Panc1 (cell line): Measurements from ENCODE around the gene OMP. TPM values are rescaled to one million over a fixed set of nuclear protein-coding genes. Genes with fewer than 3 reads are reported as not detected.

Experiments used
- ATAC-seq: fragments of 200-7000 bp; cut with Tn5 transposase; 2 replicates; pipeline ENCODE4 v1.9.1; 2020; ENCODE audit warnings: mild to moderate bottlenecking, moderate library complexity
- BruUV-seq: library from RNA; stranded (reverse); fragments of 400-500 nt; replicated peaks from 2 replicates; lab custom pipeline; 2021; lab: Mats Ljungman, UMichigan
- CTCF ChIA-PET: fragments of 300-600 bp; sonication (Branson Sonifier 250); formaldehyde crosslinking; loops from one replicate; lab custom pipeline; 2022; ENCODE audit warnings: antibody characterized with exemption; lab: Charles Lee
- POLR2A ChIA-PET: fragments of 300-600 bp; sonication (Branson Sonifier 250); formaldehyde crosslinking; loops from one replicate; lab custom pipeline; 2022; ENCODE audit warnings: antibody characterized with exemption; lab: Charles Lee
- DNase-seq: peaks from one replicate; pipeline ENCODE4 v3.0.0-alpha.2; 2010; ENCODE audit warnings: low read depth, low spot score
- H3K27ac ChIP-seq: 2 replicates; pipeline ENCODE4 v1.5.1; 2011; ENCODE audit warnings: mild to moderate bottlenecking, low read length, inconsistent platforms
- H3K27me3 ChIP-seq: fragments of 200-500 bp; sonication (Bioruptor generic); 2 replicates; pipeline ENCODE4 v1.6.0; 2014; ENCODE audit warnings: low read length, inconsistent platforms; ENCODE audit not compliant: control insufficient read depth, insufficient read depth
- H3K36me3 ChIP-seq: fragments of 200-500 bp; sonication (Bioruptor generic); 2 replicates; pipeline ENCODE4 v1.5.1; 2014; ENCODE audit warnings: inconsistent platforms, mild to moderate bottlenecking, low read length, moderate library complexity; ENCODE audit not compliant: control insufficient read depth, insufficient read depth
- H3K4me1 ChIP-seq: 2 replicates; pipeline ENCODE4 v1.5.1; 2011; ENCODE audit warnings: inconsistent platforms, mild to moderate bottlenecking, low read length, moderate library complexity; ENCODE audit not compliant: control insufficient read depth, insufficient read depth
- H3K4me3 ChIP-seq, 2 experiments: 2 replicates each; pipeline ENCODE4 v1.5.1; 2011 to 2012; ENCODE audit warnings: low read depth in 2 of 2, low read length in 2 of 2, mild to moderate bottlenecking in 2 of 2, inconsistent platforms in 1 of 2, moderate library complexity in 1 of 2
- H3K9me3 ChIP-seq: fragments of 200-500 bp; sonication (Bioruptor generic); 2 replicates; pipeline ENCODE4 v1.5.1; 2014; ENCODE audit warnings: low read depth, mild to moderate bottlenecking, inconsistent platforms, low read length, moderate library complexity; ENCODE audit not compliant: control insufficient read depth, insufficient read depth
- POLR2AphosphoS5 ChIP-seq: IDR thresholded peaks from 2 replicates; pipeline ENCODE4 v1.6.1; 2012; ENCODE audit warnings: mild to moderate bottlenecking, low read depth, low read length, moderate library complexity
- SIN3A ChIP-seq: IDR thresholded peaks from 2 replicates; pipeline ENCODE4 v1.6.1; 2012; ENCODE audit warnings: low read depth, mild to moderate bottlenecking, low read length, moderate library complexity, borderline replicate concordance; ENCODE audit not compliant: insufficient read depth
- TCF7L2 ChIP-seq: IDR thresholded peaks from 2 replicates; pipeline ENCODE4 v1.6.1; 2011; ENCODE audit warnings: mild to moderate bottlenecking, low read depth, low read length, inconsistent platforms
- in situ Hi-C: cut with HindIII; loops from 2 replicates; pipeline ENCODE4 v1.10.0; 2016; ENCODE audit warnings: low sequenced_read_pairs, low pct_unique_long_range_greater_than_20kb
- intact Hi-C: fragments of 100-400 bp; cut with micrococcal nuclease; formaldehyde crosslinking; loops from one replicate; pipeline ENCODE4 v1.10.0; 2022; ENCODE audit not compliant: unreplicated experiment
- total RNA-seq: library from RNA; stranded (reverse); gene quantifications from one replicate; pipeline ENCODE4 v1.2.1, GENCODE V29; 2021; ENCODE audit not compliant: unreplicated experiment
- TF ChIP-seq, protein P1 (sequence below): fragments of 450-650 bp; IDR thresholded peaks from 2 replicates; pipeline ENCODE4 v1.5.1; 2017; ENCODE audit warnings: mild to moderate bottlenecking
- TF ChIP-seq, protein P2 (sequence below), 2 experiments: IDR thresholded peaks; 2 replicates each; pipeline ENCODE4 v1.6.1; 2011 to 2012; ENCODE audit warnings: low read depth in 2 of 2, control low read depth in 1 of 2, low read length in 1 of 2, mild to moderate bottlenecking in 1 of 2, moderate library complexity in 1 of 2; ENCODE audit not compliant: insufficient read depth in 1 of 2

Gene OMP
- total RNA-seq, 1 experiment from 2014 or later, result 1.5 TPM

DNA sequence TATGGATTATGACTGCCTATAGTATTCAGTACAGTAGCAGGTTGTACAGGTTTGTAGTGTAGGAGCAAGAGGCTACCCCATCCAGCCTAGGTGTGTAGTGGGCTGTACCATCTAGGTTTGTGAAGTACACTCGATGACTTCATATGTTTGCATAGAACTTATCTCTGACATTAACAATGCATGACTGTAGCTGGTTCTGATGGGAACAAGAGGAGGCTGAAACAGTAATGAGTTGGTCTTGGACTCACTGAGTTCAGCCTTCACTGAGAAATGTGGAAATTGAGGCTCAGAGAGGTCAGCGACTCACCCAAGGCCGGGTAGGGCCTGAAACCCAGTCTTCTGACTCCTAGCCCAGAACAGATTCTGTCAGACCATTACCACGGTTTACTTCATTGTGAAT lies 38.4 kb downstream of the OMP start:
- ATAC-seq, result no peak
- DNase-seq, result no peak
- no peaks in the 10 kb centered on the region for H3K27me3 ChIP-seq
- H3K4me3 ChIP-seq, result no peak overlapping the region
- ChIA-PET CTCF (interaction anchor here (0.6 kb wide), 1 partner anchor 41 kb away, joined by 3 read pairs; no protein-coding TSS in a partner anchor), POLR2A (no interaction called here)
- no TSS peak for BruUV-seq
- H3K36me3 ChIP-seq, result no peaks in the 10 kb centered on the region
- no peaks in the 10 kb centered on the region for H3K9me3 ChIP-seq
- H3K4me1 ChIP-seq, result 0 out of 2 replicates have a peak, but pooled peaks cover 2% of the 10 kb centered on the region
- H3K27ac ChIP-seq, result no peak overlapping the region
- in situ Hi-C loops, result loop anchor here (10.0 kb wide), 1 partner anchor 76 kb away; the partner anchor contains the start of gene CAPN5
- intact Hi-C loops, result no loop called here
- TF ChIP-seq, protein P1, sequence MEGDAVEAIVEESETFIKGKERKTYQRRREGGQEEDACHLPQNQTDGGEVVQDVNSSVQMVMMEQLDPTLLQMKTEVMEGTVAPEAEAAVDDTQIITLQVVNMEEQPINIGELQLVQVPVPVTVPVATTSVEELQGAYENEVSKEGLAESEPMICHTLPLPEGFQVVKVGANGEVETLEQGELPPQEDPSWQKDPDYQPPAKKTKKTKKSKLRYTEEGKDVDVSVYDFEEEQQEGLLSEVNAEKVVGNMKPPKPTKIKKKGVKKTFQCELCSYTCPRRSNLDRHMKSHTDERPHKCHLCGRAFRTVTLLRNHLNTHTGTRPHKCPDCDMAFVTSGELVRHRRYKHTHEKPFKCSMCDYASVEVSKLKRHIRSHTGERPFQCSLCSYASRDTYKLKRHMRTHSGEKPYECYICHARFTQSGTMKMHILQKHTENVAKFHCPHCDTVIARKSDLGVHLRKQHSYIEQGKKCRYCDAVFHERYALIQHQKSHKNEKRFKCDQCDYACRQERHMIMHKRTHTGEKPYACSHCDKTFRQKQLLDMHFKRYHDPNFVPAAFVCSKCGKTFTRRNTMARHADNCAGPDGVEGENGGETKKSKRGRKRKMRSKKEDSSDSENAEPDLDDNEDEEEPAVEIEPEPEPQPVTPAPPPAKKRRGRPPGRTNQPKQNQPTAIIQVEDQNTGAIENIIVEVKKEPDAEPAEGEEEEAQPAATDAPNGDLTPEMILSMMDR, result no peak
- TF ChIP-seq POLR2AphosphoS5 (no peak), TCF7L2 (no peak), SIN3A (no peak)
- TF ChIP-seq, protein P2, sequence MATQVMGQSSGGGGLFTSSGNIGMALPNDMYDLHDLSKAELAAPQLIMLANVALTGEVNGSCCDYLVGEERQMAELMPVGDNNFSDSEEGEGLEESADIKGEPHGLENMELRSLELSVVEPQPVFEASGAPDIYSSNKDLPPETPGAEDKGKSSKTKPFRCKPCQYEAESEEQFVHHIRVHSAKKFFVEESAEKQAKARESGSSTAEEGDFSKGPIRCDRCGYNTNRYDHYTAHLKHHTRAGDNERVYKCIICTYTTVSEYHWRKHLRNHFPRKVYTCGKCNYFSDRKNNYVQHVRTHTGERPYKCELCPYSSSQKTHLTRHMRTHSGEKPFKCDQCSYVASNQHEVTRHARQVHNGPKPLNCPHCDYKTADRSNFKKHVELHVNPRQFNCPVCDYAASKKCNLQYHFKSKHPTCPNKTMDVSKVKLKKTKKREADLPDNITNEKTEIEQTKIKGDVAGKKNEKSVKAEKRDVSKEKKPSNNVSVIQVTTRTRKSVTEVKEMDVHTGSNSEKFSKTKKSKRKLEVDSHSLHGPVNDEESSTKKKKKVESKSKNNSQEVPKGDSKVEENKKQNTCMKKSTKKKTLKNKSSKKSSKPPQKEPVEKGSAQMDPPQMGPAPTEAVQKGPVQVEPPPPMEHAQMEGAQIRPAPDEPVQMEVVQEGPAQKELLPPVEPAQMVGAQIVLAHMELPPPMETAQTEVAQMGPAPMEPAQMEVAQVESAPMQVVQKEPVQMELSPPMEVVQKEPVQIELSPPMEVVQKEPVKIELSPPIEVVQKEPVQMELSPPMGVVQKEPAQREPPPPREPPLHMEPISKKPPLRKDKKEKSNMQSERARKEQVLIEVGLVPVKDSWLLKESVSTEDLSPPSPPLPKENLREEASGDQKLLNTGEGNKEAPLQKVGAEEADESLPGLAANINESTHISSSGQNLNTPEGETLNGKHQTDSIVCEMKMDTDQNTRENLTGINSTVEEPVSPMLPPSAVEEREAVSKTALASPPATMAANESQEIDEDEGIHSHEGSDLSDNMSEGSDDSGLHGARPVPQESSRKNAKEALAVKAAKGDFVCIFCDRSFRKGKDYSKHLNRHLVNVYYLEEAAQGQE (IDR thresholded peaks at IDR 0.05; ENCODE audit: insufficient read depth in 1 of 2, low read depth in 2 of 2, low read length in 1 of 2), result no peak

DNA sequence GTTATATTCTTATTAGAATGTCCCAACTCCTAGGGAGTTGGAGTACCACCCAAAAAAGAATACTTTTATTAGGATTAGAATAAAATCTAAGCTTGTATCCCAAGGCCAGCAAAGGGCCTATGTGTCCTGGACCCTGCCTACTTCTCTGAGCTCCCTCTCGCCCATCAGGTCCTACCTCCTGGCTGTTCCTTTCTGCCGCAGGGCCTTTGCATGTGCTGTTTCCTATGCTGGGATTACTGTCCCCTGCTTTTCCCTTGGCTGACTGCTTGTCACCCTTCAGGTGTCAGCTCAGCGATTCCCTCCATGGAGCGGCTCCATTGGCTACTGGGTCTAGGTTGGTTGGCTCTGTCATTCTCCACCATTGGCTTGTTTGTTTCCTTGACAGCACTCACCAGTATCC lies 38.8 kb downstream of the OMP start:
- intact Hi-C loops, result no loop called here

More for the DNA sequence above, 38.8 kb downstream of the OMP start:
- TF ChIP-seq SIN3A (no peak), TCF7L2 (no peak), POLR2AphosphoS5 (no peak)
- TF ChIP-seq, protein P1, result no peak
- TF ChIP-seq, protein P2 (IDR thresholded peaks at IDR 0.05; ENCODE audit: insufficient read depth in 1 of 2, low read depth in 2 of 2, low read length in 1 of 2), result no peak
- no TSS peak for BruUV-seq
- ChIA-PET POLR2A (no interaction called here), CTCF (no interaction called here)
- ATAC-seq (no peak), DNase-seq (no peak)
- Histone ChIP-seq H3K27me3 (no peaks in the 10 kb centered on the region), H3K4me1 (0 out of 2 replicates have a peak, but pooled peaks cover 2% of the 10 kb centered on the region), H3K9me3 (no peaks in the 10 kb centered on the region), H3K36me3 (no peaks in the 10 kb centered on the region), H3K4me3 (no peak overlapping the region), H3K27ac (no peak overlapping the region)
- in situ Hi-C loops, result loop anchor here (10.0 kb wide), 1 partner anchor 77 kb away; the partner anchor contains the start of gene CAPN5
